IPS-18a (cell line): ENCODE data around the gene LIX1L.
"Not testable (repeated sequence)": the region's sequence is repeated elsewhere in the genome, so short reads cannot be mapped to it uniquely, and the experiment has no call there.

Experiments
- H3K27ac ChIP-seq: one replicate; pipeline ENCODE4 v1.5.1; 2013; ENCODE audit warnings: low read length
- H3K27me3 ChIP-seq: one replicate; pipeline ENCODE4 v1.6.1; 2013; ENCODE audit warnings: mild to moderate bottlenecking, low read length; ENCODE audit not compliant: control insufficient read depth, insufficient read depth
- H3K36me3 ChIP-seq: one replicate; pipeline ENCODE4 v1.6.1; 2013; ENCODE audit warnings: low read depth, low read length; ENCODE audit not compliant: control insufficient read depth
- H3K4me1 ChIP-seq: one replicate; pipeline ENCODE4 v1.6.1; 2013; ENCODE audit warnings: low read depth, low read length; ENCODE audit not compliant: control insufficient read depth
- H3K4me3 ChIP-seq: one replicate; pipeline ENCODE4 v1.5.1; 2013; ENCODE audit warnings: low read length
- H3K9ac ChIP-seq: one replicate; pipeline ENCODE4 v1.6.1; 2013; ENCODE audit warnings: mild to moderate bottlenecking, low read length, moderate library complexity
- H3K9me3 ChIP-seq: one replicate; pipeline ENCODE4 v1.6.1; 2013; ENCODE audit warnings: low read depth, low read length; ENCODE audit not compliant: control insufficient read depth

LIX1L gene

GRCh38 chr1:145944532-145944931 lies 13.3 kb downstream of the LIX1L start:
- no peaks in the 10 kb centered on the region for H3K27me3 ChIP-seq
- no peaks in the 10 kb centered on the region for H3K36me3 ChIP-seq
- H3K9ac ChIP-seq = no peak overlapping the region
- H3K9me3 ChIP-seq = no peaks in the 10 kb centered on the region
- H3K27ac ChIP-seq = no peak overlapping the region
- H3K4me1 ChIP-seq = peaks cover 13% of the 10 kb centered on the region
- no peak overlapping the region for H3K4me3 ChIP-seq

- Histone ChIP-seq H3K9ac (no peak overlapping the region), H3K4me3 (no peak overlapping the region), H3K36me3 (no peaks in the 10 kb centered on the region), H3K9me3 (no peaks in the 10 kb centered on the region), H3K27me3 (no peaks in the 10 kb centered on the region), H3K27ac (no peak overlapping the region), H3K4me1 (peaks cover 11% of the 10 kb centered on the region)
These were observed 14.9 kb downstream of the LIX1L start for GRCh38 chr1:145942871-145943270.

GRCh38 chr1:145942405-145942804 lies 15.4 kb downstream of the LIX1L start:
- peaks cover 6% of the 10 kb centered on the region for H3K4me1 ChIP-seq
- no peak overlapping the region for H3K27ac ChIP-seq
- H3K9me3 ChIP-seq = no peaks in the 10 kb centered on the region
- no peaks in the 10 kb centered on the region for H3K27me3 ChIP-seq
- H3K9ac ChIP-seq = no peak overlapping the region
- H3K4me3 ChIP-seq = no peak overlapping the region
- no peaks in the 10 kb centered on the region for H3K36me3 ChIP-seq

- Histone ChIP-seq H3K27ac (no peak overlapping the region), H3K4me1 (no peaks in the 10 kb centered on the region), H3K4me3 (no peak overlapping the region), H3K9me3 (no peaks in the 10 kb centered on the region), H3K27me3 (no peaks in the 10 kb centered on the region), H3K36me3 (no peaks in the 10 kb centered on the region), H3K9ac (no peak overlapping the region)
These were observed 20.4 kb downstream of the LIX1L start for GRCh38 chr1:145937436-145937835.

- H3K4me3 ChIP-seq = no peak overlapping the region
- H3K27ac ChIP-seq = no peak overlapping the region
- H3K27me3 ChIP-seq = no peaks in the 10 kb centered on the region
- no peaks in the 10 kb centered on the region for H3K4me1 ChIP-seq
- no peak overlapping the region for H3K9ac ChIP-seq
- no peaks in the 10 kb centered on the region for H3K9me3 ChIP-seq
- H3K36me3 ChIP-seq = no peaks in the 10 kb centered on the region
These were observed 21.6 kb downstream of the LIX1L start for GRCh38 chr1:145936247-145936646.

- Histone ChIP-seq H3K4me1 (no peaks in the 10 kb centered on the region), H3K9me3 (no peaks in the 10 kb centered on the region), H3K9ac (no peak overlapping the region), H3K27ac (no peak overlapping the region), H3K27me3 (no peaks in the 10 kb centered on the region), H3K4me3 (no peak overlapping the region), H3K36me3 (no peaks in the 10 kb centered on the region)
These were observed 22.1 kb downstream of the LIX1L start for GRCh38 chr1:145935708-145936107.

- H3K27ac ChIP-seq, H3K9me3 ChIP-seq, H3K4me3 ChIP-seq, H3K4me1 ChIP-seq, H3K36me3 ChIP-seq, H3K27me3 ChIP-seq: not testable (repeated sequence)
- peak overlapping the region; percentile 18 for H3K9ac ChIP-seq
These were observed 25.3 kb downstream of the LIX1L start for GRCh38 chr1:145932522-145933009.

GRCh38 chr1:145927916-145928643 lies 29.7 kb downstream of the LIX1L start:
- H3K36me3 ChIP-seq = peaks cover 20% of the 10 kb centered on the region
- no peaks in the 10 kb centered on the region for H3K9me3 ChIP-seq
- peak overlapping the region; percentile 99 for H3K9ac ChIP-seq
- peak overlapping the region; percentile 94 for H3K4me3 ChIP-seq
- peak overlapping the region; percentile 99 for H3K27ac ChIP-seq
- no peaks in the 10 kb centered on the region for H3K27me3 ChIP-seq
- no peaks in the 10 kb centered on the region for H3K4me1 ChIP-seq

- Histone ChIP-seq H3K36me3 (peaks cover 21% of the 10 kb centered on the region), H3K9me3 (no peaks in the 10 kb centered on the region), H3K4me1 (no peaks in the 10 kb centered on the region), H3K27me3 (no peaks in the 10 kb centered on the region), H3K4me3 (peak within 1 kb of the TSS; percentile 94), H3K27ac (peak within 1 kb of the TSS; percentile 99), H3K9ac (peak within 1 kb of the TSS; percentile 99)
These were observed 30.5 kb downstream of the LIX1L start, which contains the start of gene RBM8A for GRCh38 chr1:145927063-145927886. Gene RBM8A, minus strand, starts transcription at chr1:145927484. Its CDS starts 58 bp downstream, at chr1:145927426.

GRCh38 chr1:145926686-145927062 lies 31.1 kb downstream of the LIX1L start:
- Histone ChIP-seq H3K4me1 (no peaks in the 10 kb centered on the region), H3K27me3 (no peaks in the 10 kb centered on the region), H3K27ac (peak overlapping the region; percentile 99), H3K36me3 (peaks cover 21% of the 10 kb centered on the region), H3K9me3 (no peaks in the 10 kb centered on the region), H3K9ac (peak overlapping the region; percentile 99), H3K4me3 (peak overlapping the region; percentile 94)

GRCh38 chr1:145922266-145922665 lies 35.6 kb downstream of the LIX1L start:
- no peak overlapping the region for H3K9ac ChIP-seq
- H3K27me3 ChIP-seq = no peaks in the 10 kb centered on the region
- peaks cover 4% of the 10 kb centered on the region for H3K4me1 ChIP-seq
- no peak overlapping the region for H3K27ac ChIP-seq
- no peak overlapping the region for H3K4me3 ChIP-seq
- H3K9me3 ChIP-seq = no peaks in the 10 kb centered on the region
- H3K36me3 ChIP-seq = peaks cover 21% of the 10 kb centered on the region
